ENCODE measurements around the gene STOX2. TPM values are rescaled to one million over a fixed set of nuclear protein-coding genes. Genes with fewer than 3 reads are reported as not detected.

The STOX2 gene
- total RNA-seq, 1 donor from 2014 or later: 11.6 TPM

- Histone ChIP-seq H3K79me2 (ENCODE audit: low read depth) (no peaks in the 10 kb centered on the region), H3K9me3 (ENCODE audit: low read depth) (no peaks in the 10 kb centered on the region), H3K9ac (no peak overlapping the region), H3K4me1 (no peaks in the 10 kb centered on the region), H3K27me3 (no peaks in the 10 kb centered on the region), H2AFZ (replicated peaks) (no peak overlapping the region), H4K20me1 (ENCODE audit: low read depth) (no peaks in the 10 kb centered on the region), H3K27ac (no peak overlapping the region), H3K4me2 (no peak overlapping the region), H3K36me3 (no peaks in the 10 kb centered on the region), H3F3A (ENCODE audit: low read depth) (no peaks in the 10 kb centered on the region), H3K4me3 (no peak overlapping the region)
- H3K9me3 Mint-ChIP-seq: peaks cover 8% of the 10 kb centered on the region
- H3K27ac Mint-ChIP-seq: no peak overlapping the region
- no peak for TF ChIP-seq CTCF (IDR thresholded peaks at IDR 0.05)
- no peak for TF ChIP-seq EZH2phosphoT487 (IDR thresholded peaks at IDR 0.05)
- TF ChIP-seq EZH2 (IDR thresholded peaks at IDR 0.05): no peak
- H3K27me3 Mint-ChIP-seq (ENCODE audit: insufficient read depth, low read depth): peaks cover 5% of the 10 kb centered on the region
- no peak overlapping the region for H3K4me3 Mint-ChIP-seq
- no peak for DNase-seq (ENCODE audit: low spot score)
- peaks cover 2% of the 10 kb centered on the region for H3K4me1 Mint-ChIP-seq
- H3K36me3 Mint-ChIP-seq: no peaks in the 10 kb centered on the region
Measured at GRCh38 chr4:184067931-184068554, 162.9 kb downstream of the STOX2 start.

Other genes with a start within 250 kb of the STOX2 start
- gene RWDD4, start 246.1 kb upstream of the STOX2 start, total RNA-seq (ENCODE audit: low replicate concordance): 28.4 and 47.1 TPM in 2 replicates
- gene TRAPPC11, start 246.0 kb upstream of the STOX2 start, total RNA-seq (ENCODE audit: low replicate concordance): 61.2 and 110 TPM in 2 replicates

All from neural progenitor cell (in vitro differentiated cells).